Thyroid gland (tissue), 4 donors: ENCODE measurements around the gene ADGRF5.

Experiments
- CTCF ChIP-seq, 6 experiments: fragments of 200-600 bp in 3 of 6; fragments of 450-650 bp in 3 of 6; sonication (generic) in 3 of 6; IDR thresholded peaks; one replicate each; pipeline ENCODE4 v1.5.1; 2016 to 2019; ENCODE audit warnings: antibody characterized with exemption in 6 of 6, mild to moderate bottlenecking in 2 of 6, inconsistent platforms in 1 of 6, moderate library complexity in 1 of 6
- POLR2A ChIP-seq, 2 donors: fragments of 450-650 bp; IDR thresholded peaks; one replicate each; pipeline ENCODE4 v1.6.1; 2017; ENCODE audit warnings: antibody characterized with exemption in 2 of 2, mild to moderate bottlenecking in 2 of 2, moderate library complexity in 1 of 2

- no peak for TF ChIP-seq CTCF (IDR thresholded peaks at IDR 0.05)
- TF ChIP-seq POLR2A (IDR thresholded peaks at IDR 0.05): no peak
Measured at GRCh38 chr6:46876126-46876525, 45.6 kb downstream of the ADGRF5 start.
